Colonic mucosa (tissue), 4 donors: Measurements from ENCODE around the gene WEE1. TPM values are rescaled to one million over a fixed set of nuclear protein-coding genes. Genes with fewer than 3 reads are reported as not detected.

Experiments used
- DNase-seq: peaks from one replicate; pipeline ENCODE4 v3.0.0-alpha.2; 2020
- H3K27ac ChIP-seq: fragments of 200-600 bp; one replicate; pipeline ENCODE4 v1.8.0; 2021
- H3K27me3 ChIP-seq: fragments of 200-600 bp; one replicate; pipeline ENCODE4 v1.8.0; 2021
- H3K36me3 ChIP-seq: fragments of 200-600 bp; one replicate; pipeline ENCODE4 v1.8.0; 2021
- H3K4me1 ChIP-seq: fragments of 200-600 bp; one replicate; pipeline ENCODE4 v1.8.0; 2021; ENCODE audit warnings: mild to moderate bottlenecking
- H3K4me3 ChIP-seq: fragments of 200-600 bp; one replicate; pipeline ENCODE4 v1.8.0; 2021
- H3K9ac ChIP-seq, 2 donors: one replicate each; pipeline ENCODE4 v1.7.0; 2013; ENCODE audit warnings: control low read depth in 2 of 2, low read depth in 2 of 2, low read length in 2 of 2
- H3K9me3 ChIP-seq: fragments of 200-600 bp; one replicate; pipeline ENCODE4 v1.8.0; 2021
- CTCF ChIP-seq: fragments of 200-600 bp; IDR thresholded peaks from one replicate; pipeline ENCODE4 v1.8.0; 2022; ENCODE audit warnings: antibody characterized with exemption, mild to moderate bottlenecking
- intact Hi-C: fragments of 100-400 bp; cut with DNase I; formaldehyde crosslinking; loops from one replicate; pipeline ENCODE4 v1.14.1; 2022
- total RNA-seq, 2 donors: library from RNA; stranded (reverse); fragmentation: NEBNext Ultra II Directional in 1 of 2; extraction: Animal tissue kit (Norgen Biotek cat#: 25700) in 1 of 2; gene quantifications; one replicate each; pipeline ENCODE4 v1.2.1, GENCODE V29; 2021
- donor health status: healthy.
- donor health status: DM: no; HTN: no; CAD: no.
- donor health status: DM: no; HTN: no; CAD: no.

WEE1 gene
- total RNA-seq, 2 donors from 2014 or later, result 27.8 to 37.9 TPM

GRCh38 chr11:9567401-9567800, 6.1 kb upstream of the WEE1 start:
- DNase-seq, result no peak
- intact Hi-C loops, result no loop called here
- Histone ChIP-seq H3K27ac (no peak overlapping the region), H3K9ac (no peak overlapping the region), H3K4me1 (peaks cover 3% of the 10 kb centered on the region), H3K27me3 (no peaks in the 10 kb centered on the region), H3K9me3 (no peaks in the 10 kb centered on the region), H3K36me3 (no peaks in the 10 kb centered on the region), H3K4me3 (no peak overlapping the region)
- TF ChIP-seq CTCF, result no peak

DNA sequence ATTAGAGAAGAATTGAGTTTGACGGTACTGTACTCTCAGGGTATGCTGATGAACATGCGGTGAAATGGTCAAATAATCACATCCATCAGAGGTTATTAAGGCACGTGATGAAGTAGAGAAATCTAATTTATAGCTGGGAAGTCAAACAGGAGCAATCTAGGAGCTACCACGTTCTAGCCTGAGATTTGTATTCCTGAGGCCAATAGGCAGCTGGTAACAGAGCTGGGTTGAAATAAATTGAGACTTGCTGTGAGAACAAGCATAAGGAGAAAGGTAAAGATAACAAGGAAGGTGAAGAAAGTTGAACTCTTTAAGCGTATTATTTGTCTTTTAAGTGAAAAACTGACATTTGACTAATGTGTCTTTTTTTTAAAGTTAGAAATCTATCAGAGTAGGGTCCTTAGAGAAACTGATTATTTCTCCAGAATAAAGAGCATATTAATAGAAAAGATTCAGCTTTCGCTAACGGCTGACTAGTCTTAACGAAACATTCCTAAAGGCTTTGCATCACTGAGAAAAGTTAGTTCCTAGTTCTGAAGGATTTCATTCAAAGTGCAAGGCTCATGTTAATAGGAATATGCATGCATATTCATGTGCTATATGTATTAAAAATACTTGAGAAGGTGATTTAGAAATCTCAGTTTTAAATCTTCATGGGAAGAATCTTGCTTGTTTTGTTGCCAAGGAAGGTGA, 5.2 kb upstream of the WEE1 start:
- Histone ChIP-seq H3K27ac (peak overlapping the region; percentile 86), H3K4me3 (no peak overlapping the region), H3K27me3 (no peaks in the 10 kb centered on the region), H3K4me1 (peaks cover 4% of the 10 kb centered on the region), H3K9ac (peak overlapping the region in 1 of 2 donors; percentile 49), H3K9me3 (no peaks in the 10 kb centered on the region), H3K36me3 (no peaks in the 10 kb centered on the region)
- intact Hi-C loops, result no loop called here
- no peak for TF ChIP-seq CTCF
- no peak for DNase-seq

DNA sequence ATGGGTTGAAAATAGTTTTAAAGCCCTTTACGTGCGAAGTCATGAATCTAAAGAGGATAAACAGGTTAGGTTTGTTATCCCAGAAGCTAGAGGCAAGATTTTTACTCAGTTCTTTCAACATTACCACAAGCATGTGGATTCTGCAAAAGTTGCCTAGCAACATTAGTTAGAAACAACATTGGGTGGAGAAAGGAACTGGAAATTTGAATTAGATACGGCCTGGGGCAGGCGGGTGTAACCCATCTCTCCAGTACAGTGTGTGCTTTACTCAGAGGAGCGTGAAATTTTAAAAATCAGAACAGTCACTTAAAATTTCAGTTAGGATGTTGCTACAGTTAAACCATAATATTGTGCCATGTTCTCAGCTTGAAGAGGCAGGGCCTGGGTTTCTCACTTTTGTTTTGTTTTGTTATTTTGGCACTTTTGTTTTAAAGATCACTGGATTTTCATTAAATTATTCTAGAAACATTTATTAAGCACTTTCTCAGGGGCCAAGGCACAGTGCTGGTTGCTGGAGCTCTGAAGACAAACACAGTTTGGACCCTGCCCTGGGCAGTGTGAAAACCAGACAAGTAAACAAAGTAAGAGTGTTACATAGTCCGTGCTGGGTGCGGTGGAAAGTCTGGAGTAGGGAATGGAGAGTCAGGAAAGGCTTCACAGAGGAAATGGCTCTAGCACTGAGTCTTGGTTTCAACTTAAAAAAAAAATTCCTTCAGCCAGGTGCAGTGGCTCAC, 4.4 kb upstream of the WEE1 start:
- TF ChIP-seq CTCF, result no peak

GRCh38 chr11:9569588-9570164, 3.8 kb upstream of the WEE1 start:
- no peaks in the 10 kb centered on the region for H3K9me3 ChIP-seq
- intact Hi-C loops, result loop anchor here (10.0 kb wide), 1 partner anchor 45 kb away; no protein-coding TSS in a partner anchor
- no peaks in the 10 kb centered on the region for H3K36me3 ChIP-seq
- DNase-seq, result no peak
- H3K27ac ChIP-seq, result peak overlapping the region; percentile 86
- no peak for TF ChIP-seq CTCF
- H3K4me1 ChIP-seq, result peaks cover 4% of the 10 kb centered on the region
- no peaks in the 10 kb centered on the region for H3K27me3 ChIP-seq
- H3K9ac ChIP-seq, result peak overlapping the region; percentile 32 to 49
- H3K4me3 ChIP-seq, result no peak overlapping the region

More for the DNA sequence above, 4.4 kb upstream of the WEE1 start:
- Histone ChIP-seq H3K4me1 (peaks cover 4% of the 10 kb centered on the region), H3K36me3 (no peaks in the 10 kb centered on the region), H3K4me3 (no peak overlapping the region), H3K9ac (peak overlapping the region; percentile 32 to 49), H3K27me3 (no peaks in the 10 kb centered on the region), H3K27ac (peak overlapping the region; percentile 86), H3K9me3 (no peaks in the 10 kb centered on the region)
- peak; percentile 94 for DNase-seq
- intact Hi-C loops, result no loop called here

- Histone ChIP-seq H3K4me3 (no peak overlapping the region), H3K9me3 (no peaks in the 10 kb centered on the region), H3K4me1 (peaks cover 4% of the 10 kb centered on the region), H3K27ac (no peak overlapping the region), H3K9ac (no peak overlapping the region), H3K36me3 (no peaks in the 10 kb centered on the region), H3K27me3 (no peaks in the 10 kb centered on the region)
- no peak for TF ChIP-seq CTCF
- intact Hi-C loops, result loop anchor here (10.0 kb wide), 1 partner anchor 46 kb away; no protein-coding TSS in a partner anchor
- DNase-seq, result no peak
These were observed 3.0 kb upstream of the WEE1 start for GRCh38 chr11:9570313-9571025.
